ENCODE measurements around the gene MBD3L3.
"Not testable (repeated sequence)": the region's sequence is repeated elsewhere in the genome, so short reads cannot be mapped to it uniquely, and the experiment has no call there.

DNA sequence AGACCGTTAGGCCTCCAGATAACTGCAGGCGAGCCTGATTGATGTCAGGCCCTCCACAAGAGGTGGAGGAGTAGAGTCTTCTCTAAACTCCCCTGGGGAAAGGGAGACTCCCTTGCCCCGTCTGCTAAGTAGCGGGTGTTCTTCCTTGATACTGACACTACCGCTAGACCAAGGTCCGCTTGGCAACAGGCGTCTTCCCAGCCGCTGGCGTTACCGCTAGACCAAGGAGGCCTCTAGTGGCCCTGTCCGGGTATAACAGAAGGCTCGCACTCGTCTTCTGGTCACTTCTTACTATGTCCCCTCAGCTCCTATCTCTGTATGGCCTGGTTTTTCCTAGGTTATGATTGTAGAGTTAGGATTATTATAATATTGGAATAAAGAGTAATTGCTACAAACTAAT, 8.6 kb upstream of the MBD3L3 start:
- TF ChIP-seq, protein P1, sequence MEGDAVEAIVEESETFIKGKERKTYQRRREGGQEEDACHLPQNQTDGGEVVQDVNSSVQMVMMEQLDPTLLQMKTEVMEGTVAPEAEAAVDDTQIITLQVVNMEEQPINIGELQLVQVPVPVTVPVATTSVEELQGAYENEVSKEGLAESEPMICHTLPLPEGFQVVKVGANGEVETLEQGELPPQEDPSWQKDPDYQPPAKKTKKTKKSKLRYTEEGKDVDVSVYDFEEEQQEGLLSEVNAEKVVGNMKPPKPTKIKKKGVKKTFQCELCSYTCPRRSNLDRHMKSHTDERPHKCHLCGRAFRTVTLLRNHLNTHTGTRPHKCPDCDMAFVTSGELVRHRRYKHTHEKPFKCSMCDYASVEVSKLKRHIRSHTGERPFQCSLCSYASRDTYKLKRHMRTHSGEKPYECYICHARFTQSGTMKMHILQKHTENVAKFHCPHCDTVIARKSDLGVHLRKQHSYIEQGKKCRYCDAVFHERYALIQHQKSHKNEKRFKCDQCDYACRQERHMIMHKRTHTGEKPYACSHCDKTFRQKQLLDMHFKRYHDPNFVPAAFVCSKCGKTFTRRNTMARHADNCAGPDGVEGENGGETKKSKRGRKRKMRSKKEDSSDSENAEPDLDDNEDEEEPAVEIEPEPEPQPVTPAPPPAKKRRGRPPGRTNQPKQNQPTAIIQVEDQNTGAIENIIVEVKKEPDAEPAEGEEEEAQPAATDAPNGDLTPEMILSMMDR (conservative IDR thresholded peaks at IDR 0.05; ENCODE audit: low read depth, low read length): peak; percentile 21; the same call in 1 of the 2 replicates
- TF ChIP-seq RAD21 (IDR thresholded peaks at IDR 0.05; ENCODE audit: low read length); FOS (IDR thresholded peaks at IDR 0.05; ENCODE audit: low read depth, low read length); SMC3 (IDR thresholded peaks at IDR 0.05; ENCODE audit: low read depth, low read length); POLR2A (IDR thresholded peaks at IDR 0.05; ENCODE audit: low read depth, low read length); MAFK (IDR thresholded peaks at IDR 0.05; ENCODE audit: low read depth, low read length); CEBPB (IDR thresholded peaks at IDR 0.05; ENCODE audit: low read depth, low read length); BHLHE40 (IDR thresholded peaks at IDR 0.05; ENCODE audit: low read depth, low read length); RCOR1 (IDR thresholded peaks at IDR 0.05; ENCODE audit: insufficient replicate concordance, low read length); RFX5 (IDR thresholded peaks at IDR 0.05; ENCODE audit: low read depth, low read length); CHD1 (IDR thresholded peaks at IDR 0.05; ENCODE audit: low read depth, low read length): not testable (repeated sequence)
- TF ChIP-seq, protein P2, sequence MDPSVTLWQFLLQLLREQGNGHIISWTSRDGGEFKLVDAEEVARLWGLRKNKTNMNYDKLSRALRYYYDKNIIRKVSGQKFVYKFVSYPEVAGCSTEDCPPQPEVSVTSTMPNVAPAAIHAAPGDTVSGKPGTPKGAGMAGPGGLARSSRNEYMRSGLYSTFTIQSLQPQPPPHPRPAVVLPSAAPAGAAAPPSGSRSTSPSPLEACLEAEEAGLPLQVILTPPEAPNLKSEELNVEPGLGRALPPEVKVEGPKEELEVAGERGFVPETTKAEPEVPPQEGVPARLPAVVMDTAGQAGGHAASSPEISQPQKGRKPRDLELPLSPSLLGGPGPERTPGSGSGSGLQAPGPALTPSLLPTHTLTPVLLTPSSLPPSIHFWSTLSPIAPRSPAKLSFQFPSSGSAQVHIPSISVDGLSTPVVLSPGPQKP (IDR thresholded peaks at IDR 0.05; ENCODE audit: borderline replicate concordance, low read depth, low read length): not testable (repeated sequence)

Data from IMR-90 (cell line).